T47D (cell line): ENCODE results near the gene GATAD2B.
A peak's percentile ranks its signal among the peaks of the same experiment; 100 is the strongest.
"Not testable (repeated sequence)": the region's sequence is repeated elsewhere in the genome, so short reads cannot be mapped to it uniquely, and the experiment has no call there.

ENCODE experiments used
- DNase-seq, 2 experiments: peaks; one replicate each; pipeline versions ENCODE4 v3.0.0 to v3.0.0-alpha.2; 2011 to 2012; ENCODE audit warnings: low read depth in 1 of 2, low spot score in 1 of 2
- JUND ChIP-seq: IDR thresholded peaks from 2 replicates; pipeline ENCODE4 v1.6.1; 2012; ENCODE audit warnings: low read depth
- in situ Hi-C: cut with HindIII; loops from 2 replicates; pipeline ENCODE4 v1.10.0; 2016; ENCODE audit warnings: low sequenced_read_pairs, low pct_unique_long_range_greater_than_20kb

GATAD2B gene

DNA sequence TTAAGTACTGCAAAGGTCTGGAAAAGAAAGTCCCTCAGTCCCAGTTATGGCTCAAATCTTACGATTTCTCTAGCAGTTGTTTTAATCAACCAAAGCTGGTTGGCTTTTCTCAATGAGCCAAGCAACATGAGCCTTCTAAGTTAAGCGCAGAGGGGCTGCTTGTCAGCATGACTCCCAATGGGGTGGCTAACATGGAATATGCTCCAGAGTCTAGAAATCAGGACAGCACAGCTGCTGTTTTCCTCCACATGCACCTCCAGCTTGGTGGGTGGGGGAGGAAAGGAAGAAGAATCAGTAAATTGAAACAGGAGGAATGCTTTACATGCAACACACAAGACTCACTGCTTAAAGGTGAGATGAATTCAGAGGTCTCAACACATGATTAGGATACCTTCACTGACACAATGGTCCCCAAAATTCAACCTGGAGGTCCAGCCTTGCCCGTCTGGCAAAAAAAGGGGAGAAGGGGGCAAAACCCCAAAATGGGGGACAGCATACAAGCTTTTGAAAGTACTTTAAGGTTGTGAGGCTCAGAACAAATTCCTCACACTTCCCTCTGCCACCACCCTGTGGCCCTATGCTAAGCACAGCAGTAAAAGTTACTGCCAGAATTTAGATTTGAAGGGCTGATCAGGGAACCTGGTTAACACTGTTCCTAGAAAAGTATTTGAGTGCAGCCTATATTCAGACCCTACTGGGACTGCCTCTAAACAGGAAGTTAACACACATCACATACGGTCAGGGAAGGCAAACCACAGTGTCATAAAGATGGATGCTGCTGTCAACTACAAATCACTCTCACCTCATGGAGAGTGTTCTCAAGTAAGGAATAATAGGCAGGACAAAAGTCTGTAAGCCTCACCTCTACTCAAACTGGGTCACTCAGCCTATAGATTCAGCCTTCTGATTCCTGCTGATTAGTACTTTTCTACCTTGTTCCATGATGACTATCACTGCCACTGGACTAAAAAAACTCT, 2.6 kb downstream of the GATAD2B start:
- peak; percentile 55 to 64 for DNase-seq
- in situ Hi-C loops, result no loop called here

DNA sequence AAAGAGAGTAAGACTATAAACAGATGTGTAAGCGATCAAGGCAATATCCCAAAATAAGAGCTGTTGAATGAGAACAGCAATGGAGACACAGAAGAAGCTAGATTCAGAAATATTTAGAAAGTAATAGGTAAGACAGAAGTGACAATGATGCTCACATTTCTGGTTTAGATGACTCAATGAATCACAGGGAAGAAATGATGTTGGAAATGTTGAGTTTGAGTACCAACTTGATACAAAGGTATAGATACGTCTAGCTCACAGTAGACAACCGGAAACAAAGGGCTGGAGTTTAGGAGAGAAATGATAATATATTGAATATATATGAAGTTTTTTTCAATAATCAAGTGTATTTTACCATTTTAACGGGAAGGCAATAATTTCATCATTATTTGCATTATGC, 6.5 kb downstream of the GATAD2B start:
- TF ChIP-seq JUND, result no peak
- DNase-seq, result no peak
- in situ Hi-C loops, result no loop called here

More for the DNA sequence above, 2.6 kb downstream of the GATAD2B start:
- no peak for TF ChIP-seq JUND

DNA sequence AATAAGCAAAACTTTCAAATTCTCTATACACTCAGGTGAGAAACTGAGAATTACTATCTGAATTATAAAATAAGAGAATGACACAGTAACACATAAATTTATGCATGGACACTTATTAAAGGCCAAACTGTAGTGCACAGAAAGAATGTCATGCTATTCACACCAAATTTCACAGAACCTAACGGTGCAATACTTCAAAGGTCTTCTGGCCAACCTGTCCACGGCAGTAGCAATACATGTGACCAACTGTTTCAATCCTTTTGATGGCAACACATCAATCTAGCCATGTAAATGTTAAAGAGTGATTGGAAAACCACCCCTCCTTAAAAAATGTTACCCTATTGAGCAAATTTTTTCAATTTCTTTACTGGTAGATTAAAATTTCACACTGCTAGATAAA, 10.4 kb downstream of the GATAD2B start:
- in situ Hi-C loops, result no loop called here
- no peak for TF ChIP-seq JUND
- DNase-seq, result no peak

DNA sequence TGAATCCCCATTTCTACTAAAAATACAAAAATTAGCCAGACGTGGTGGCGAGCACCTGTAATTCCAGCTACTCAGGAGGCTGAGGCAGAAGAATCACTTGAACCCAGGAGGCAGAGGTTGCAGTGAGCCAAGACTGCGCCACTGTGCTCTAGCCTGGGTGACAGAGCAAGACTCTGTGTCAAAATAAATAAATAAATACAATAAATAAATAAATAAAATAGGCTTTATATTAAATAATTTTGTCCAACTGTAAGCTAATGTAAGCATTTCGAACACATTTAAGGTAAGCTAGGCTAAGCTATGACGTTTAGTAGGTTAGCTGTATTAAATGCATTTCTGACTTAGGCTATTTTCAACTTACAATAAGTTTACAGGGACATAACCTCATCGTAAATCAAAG, 12.2 kb downstream of the GATAD2B start:
- not testable (repeated sequence) for DNase-seq

DNA sequence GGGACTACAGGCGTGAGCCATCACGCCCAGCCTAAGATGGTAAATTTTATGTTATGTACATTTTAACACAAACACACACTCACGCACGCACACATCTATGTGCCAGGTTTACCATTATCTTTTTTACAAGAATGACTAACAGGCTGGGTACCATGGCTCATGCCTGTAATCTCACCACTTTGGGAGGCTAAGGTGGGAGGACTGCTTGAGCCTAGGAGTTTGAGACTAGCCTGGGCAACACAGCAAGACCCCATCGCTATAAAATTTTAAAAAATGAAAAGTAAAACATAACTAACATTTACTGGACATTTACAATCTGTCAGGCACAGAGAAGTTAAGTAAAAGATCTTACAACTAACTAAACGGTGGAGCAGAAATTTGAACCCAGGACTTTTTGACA, 14.7 kb downstream of the GATAD2B start:
- DNase-seq, result no peak
- TF ChIP-seq JUND, result no peak
- in situ Hi-C loops, result no loop called here

More for the DNA sequence above, 12.2 kb downstream of the GATAD2B start:
- in situ Hi-C loops, result not testable (repeated sequence)

DNA sequence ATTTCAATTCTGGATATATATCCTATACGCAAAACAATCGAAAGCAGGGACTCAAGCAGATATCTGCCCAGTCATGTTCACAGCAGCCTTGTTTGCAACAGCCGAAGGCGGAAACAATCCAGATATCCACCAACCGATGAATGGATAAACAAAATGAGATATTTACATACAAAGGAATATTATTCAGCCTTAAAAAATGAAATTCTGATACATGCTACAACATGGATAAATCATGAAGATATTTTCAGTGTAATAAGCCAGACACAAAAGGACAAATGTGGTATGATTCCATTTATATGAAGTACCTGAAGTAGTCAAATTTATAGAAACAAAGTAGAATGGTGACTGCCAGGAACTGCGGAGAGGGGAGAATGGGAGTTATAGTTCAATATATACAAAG, 15.6 kb downstream of the GATAD2B start:
- TF ChIP-seq JUND, result no peak
- in situ Hi-C loops, result no loop called here
- DNase-seq, result no peak

DNA sequence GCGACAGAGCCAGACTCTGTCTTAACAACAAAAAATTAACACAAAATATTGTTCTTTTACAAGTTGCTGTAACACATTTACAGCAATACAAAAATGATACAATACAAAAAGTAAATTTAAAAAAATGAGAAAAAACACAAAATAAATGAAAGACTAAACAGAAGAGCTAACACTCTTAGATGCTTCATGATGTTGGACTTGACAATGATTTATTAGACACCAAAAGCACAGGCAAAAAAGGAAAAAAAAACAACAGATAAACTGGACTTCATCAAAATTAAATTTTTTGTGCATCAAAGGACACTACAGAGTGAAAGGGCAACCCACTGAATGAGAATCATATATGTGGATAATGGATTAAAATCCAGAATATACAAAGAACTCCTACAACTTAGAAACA, 16.4 kb downstream of the GATAD2B start:
- in situ Hi-C loops, result no loop called here
- no peak for TF ChIP-seq JUND
- DNase-seq, result no peak

DNA sequence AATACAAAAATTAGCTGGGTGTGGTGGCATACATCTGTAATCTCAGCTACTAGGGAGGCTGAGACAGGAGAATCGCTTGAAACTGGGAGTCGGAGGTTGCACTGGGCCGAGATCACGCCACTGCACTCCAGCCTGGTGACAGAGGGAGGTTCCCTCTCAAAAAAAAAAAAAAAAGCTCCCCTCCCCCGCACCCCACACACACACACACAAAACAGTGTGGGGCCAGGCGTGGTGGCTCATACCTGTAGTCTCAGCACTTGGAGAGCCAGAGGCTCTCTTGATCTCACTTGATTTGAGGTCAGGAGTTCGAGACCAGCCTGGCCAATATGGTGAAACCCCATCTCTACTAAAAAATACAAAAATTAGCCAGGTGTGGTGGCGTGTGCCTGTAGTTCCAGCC, 16.9 kb downstream of the GATAD2B start:
- in situ Hi-C loops, DNase-seq: not testable (repeated sequence)

DNA sequence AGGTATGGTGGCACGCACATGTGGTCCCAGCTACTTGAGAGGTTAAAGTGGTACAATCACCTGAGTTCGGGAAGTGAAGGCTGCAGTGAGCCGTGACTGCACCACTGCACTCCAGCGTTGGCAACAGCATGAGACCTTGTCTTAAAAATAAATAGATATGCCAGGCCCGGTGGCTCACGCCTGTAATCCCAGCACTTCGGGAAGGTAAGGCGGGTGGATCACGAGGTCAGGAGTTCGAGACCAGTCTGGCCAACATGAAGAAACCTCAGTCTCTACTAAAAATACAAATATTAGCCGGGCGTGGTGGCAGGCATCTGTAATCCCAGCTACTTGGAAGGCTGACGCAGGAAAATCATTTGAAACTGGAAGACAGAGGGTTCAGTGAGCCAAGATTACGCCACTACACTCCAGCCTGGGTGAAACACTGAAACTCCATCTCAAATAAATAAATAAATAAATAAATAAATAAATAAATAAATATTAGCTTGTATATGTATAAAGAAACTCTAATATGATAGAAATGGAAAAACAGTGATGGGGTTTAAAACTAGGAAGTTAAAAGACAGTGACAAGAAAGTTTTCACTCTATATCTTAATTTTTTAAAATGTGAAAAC, 18.8 kb downstream of the GATAD2B start:
- DNase-seq, result no peak
- in situ Hi-C loops, result no loop called here
- no peak for TF ChIP-seq JUND

DNA sequence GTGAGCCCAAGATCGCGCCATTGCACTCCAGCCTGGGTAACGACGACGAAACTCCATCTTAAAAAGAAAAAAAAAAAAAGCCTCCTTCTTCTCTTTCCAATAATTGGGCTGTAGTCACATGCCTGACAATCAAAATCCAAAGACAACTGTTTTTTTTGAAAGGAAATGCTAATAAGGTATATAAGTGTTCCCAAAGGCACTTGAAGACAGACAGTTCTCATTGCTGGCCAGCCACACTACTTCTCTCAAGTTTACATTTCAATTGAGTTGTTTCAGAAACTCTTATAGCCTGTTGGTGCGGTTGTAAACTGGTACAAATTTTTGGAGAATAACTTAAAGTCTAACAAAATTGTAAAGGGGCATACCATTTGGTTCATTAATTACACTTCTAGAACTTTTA, 23.3 kb downstream of the GATAD2B start:
- in situ Hi-C loops, result no loop called here
- TF ChIP-seq JUND, result no peak
- DNase-seq, result no peak

DNA sequence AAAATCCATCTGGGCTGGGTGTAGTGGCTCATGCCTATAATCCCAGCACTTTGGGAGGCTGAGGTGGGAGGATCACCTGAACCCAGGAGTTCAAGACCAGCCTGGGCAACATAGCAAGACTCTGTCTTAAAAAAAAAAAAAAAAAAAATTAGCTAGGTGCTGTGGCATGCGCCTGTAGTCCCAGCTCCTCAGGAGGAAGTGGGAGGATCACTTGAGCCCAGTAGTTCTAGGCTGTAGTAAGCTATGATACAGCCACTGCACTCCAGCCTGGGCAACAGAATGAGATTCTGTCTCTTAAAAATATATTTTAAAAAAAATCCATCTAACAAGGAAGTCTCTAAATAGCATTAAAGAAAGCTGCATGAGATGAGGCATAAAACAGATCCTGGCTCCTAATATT, 26.9 kb downstream of the GATAD2B start:
- DNase-seq, in situ Hi-C loops: not testable (repeated sequence)

DNA sequence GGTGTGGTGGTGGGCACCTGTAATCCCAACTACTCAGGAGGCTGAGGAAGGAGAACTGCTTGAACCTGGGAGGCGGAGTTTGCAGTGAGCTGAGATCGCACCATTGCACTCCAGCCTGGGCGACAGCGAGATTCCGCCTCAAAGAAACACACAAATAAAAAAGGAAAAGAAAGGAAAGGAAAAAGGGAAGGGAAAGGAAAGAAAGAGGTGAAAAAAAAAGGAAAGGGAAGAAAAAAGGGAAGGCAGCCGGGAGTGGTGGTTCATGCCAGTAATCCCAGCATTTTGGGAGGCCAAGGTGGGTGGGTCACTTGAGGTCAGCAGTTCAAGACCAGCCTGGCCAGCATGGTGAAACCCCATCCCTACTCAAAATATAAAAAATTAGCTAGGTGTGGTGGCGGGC, 31.7 kb downstream of the GATAD2B start:
- DNase-seq, in situ Hi-C loops: not testable (repeated sequence)

DNA sequence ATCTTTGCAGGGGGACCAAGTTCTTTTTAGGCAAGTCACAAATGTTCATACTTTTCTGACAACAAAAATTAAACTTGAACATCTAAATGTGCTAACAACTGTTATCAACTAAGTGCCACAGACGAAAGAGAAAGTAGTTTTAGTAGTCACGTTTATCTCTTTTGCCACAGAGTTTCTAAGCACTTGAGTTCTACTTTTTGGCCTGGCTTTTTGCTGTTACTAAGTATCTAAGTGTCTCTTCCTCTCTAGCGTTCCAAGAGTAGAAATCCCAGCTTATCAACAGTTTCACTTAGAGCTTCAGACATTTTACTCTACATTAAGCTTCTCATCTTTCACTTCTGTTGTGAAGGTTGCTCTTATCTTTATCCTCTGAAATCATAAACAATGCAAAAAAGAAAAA, 34.2 kb downstream of the GATAD2B start:
- TF ChIP-seq JUND, result no peak
- in situ Hi-C loops, result no loop called here
- DNase-seq, result no peak

DNA sequence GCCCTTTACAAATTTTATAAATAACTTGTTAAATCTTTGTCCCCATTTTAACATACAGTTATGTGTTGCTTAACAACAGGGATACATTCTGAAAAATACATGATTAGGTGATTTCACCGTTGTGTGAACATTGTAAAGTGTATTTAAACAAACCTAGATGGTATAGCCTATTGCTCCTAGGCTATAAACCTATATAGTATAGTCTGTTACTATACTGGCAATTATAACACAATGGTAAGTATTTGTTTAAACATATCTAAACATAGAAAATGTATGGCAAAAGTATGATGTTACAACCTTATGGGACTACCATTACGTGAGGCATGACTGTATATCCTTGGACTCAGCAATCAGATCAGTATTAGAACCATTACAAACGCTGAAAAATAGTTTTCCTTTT, 36.6 kb downstream of the GATAD2B start:
- DNase-seq, result no peak
- in situ Hi-C loops, result no loop called here
- TF ChIP-seq JUND, result no peak
